Endodermal cell (in vitro differentiated cells): ENCODE measurements around the gene ZRANB2. TPM values are rescaled to one million over a fixed set of nuclear protein-coding genes. Genes with fewer than 3 reads are reported as not detected.

Experiments used
- DNase-seq: peaks from one replicate; pipeline ENCODE4 v3.0.0-alpha.2; 2017
- H3K27ac ChIP-seq: 2 replicates; pipeline ENCODE4 v1.5.1; 2013; ENCODE audit warnings: mild to moderate bottlenecking, low read depth, low read length, moderate library complexity
- H3K27me3 ChIP-seq: 2 replicates; pipeline ENCODE4 v1.6.1; 2013; ENCODE audit warnings: mild to moderate bottlenecking, low read length, moderate library complexity; ENCODE audit not compliant: insufficient read depth, control insufficient read depth, poor library complexity, severe bottlenecking
- H3K36me3 ChIP-seq: 2 replicates; pipeline ENCODE4 v1.7.0; 2013; ENCODE audit warnings: mild to moderate bottlenecking, low read length, moderate library complexity; ENCODE audit not compliant: control insufficient read depth, insufficient read depth
- H3K4me1 ChIP-seq: one replicate; pipeline ENCODE4 v1.7.0; 2013; ENCODE audit warnings: low read length; ENCODE audit not compliant: control insufficient read depth, insufficient read depth
- H3K4me3 ChIP-seq: 2 replicates; pipeline ENCODE4 v1.5.1; 2013; ENCODE audit warnings: mild to moderate bottlenecking, low read length, moderate library complexity
- H3K9ac ChIP-seq: 2 replicates; pipeline ENCODE4 v1.6.1; 2013; ENCODE audit warnings: mild to moderate bottlenecking, low read length, moderate library complexity; ENCODE audit not compliant: poor library complexity, severe bottlenecking; ENCODE audit errors: extremely low read depth
- H3K9me3 ChIP-seq: 2 replicates; pipeline ENCODE4 v1.6.1; 2013; ENCODE audit warnings: mild to moderate bottlenecking, low read length, moderate library complexity; ENCODE audit not compliant: control insufficient read depth
- H3K27ac Mint-ChIP-seq: 2 replicates; pipeline ENCODE4 v1.8.0; 2020; ENCODE audit warnings: mixed read lengths
- H3K27me3 Mint-ChIP-seq: 2 replicates; pipeline ENCODE4 v1.8.0; 2021; ENCODE audit warnings: mild to moderate bottlenecking, mixed read lengths; ENCODE audit not compliant: insufficient read depth
- H3K36me3 Mint-ChIP-seq: 2 replicates; pipeline ENCODE4 v1.8.0; 2020; ENCODE audit warnings: low read depth, mixed read lengths
- H3K4me1 Mint-ChIP-seq: 2 replicates; pipeline ENCODE4 v1.8.0; 2020; ENCODE audit warnings: mixed read lengths
- H3K4me3 Mint-ChIP-seq: 2 replicates; pipeline ENCODE4 v1.8.0; 2020; ENCODE audit warnings: mild to moderate bottlenecking, moderate library complexity, mixed read lengths
- H3K9me3 Mint-ChIP-seq: 2 replicates; pipeline ENCODE4 v1.8.0; 2020; ENCODE audit warnings: mild to moderate bottlenecking, mixed read lengths
- CTCF ChIP-seq: fragments of 200-600 bp; sonication (generic); conservative IDR thresholded peaks from 2 replicates; pipeline ENCODE4 v1.5.0; 2021; ENCODE audit warnings: antibody characterized with exemption, mild to moderate bottlenecking
- WGBS, 2 experiments: methylation state at CpG; one replicate each; pipeline versions ENCODE4 v1.1.5 to v1.1.7; 2013; ENCODE audit warnings: missing lambda C conversion rate in 2 of 2, mixed read lengths in 1 of 2; ENCODE audit not compliant: insufficient coverage in 1 of 2, insufficient read length in 1 of 2; 5-methylcytosine and 5-hydroxymethylcytosine counted together
- total RNA-seq, 2 donors: library from RNA; stranded (reverse); fragmentation: NEBNext Ultra II Directional in 1 of 2; extraction: Animal tissue kit (Norgen Biotek cat#: 25700) in 1 of 2; gene quantifications; 2 replicates in 1 of 2; 3 replicates in 1 of 2; pipeline ENCODE4 v1.2.1, GENCODE V29; 2021

ZRANB2 gene
- total RNA-seq, 2 donors from 2014 or later, result 82.4 to 94.0 TPM

GRCh38 chr1:71045463-71046028 is 35.3 kb downstream of the ZRANB2 start:
- Histone ChIP-seq H3K9me3 (no peaks in the 10 kb centered on the region), H3K4me3 (no peak overlapping the region), H3K27ac (no peak overlapping the region), H3K27me3 (peaks cover 34% of the 10 kb centered on the region), H3K36me3 (no peaks in the 10 kb centered on the region), H3K9ac (no peak overlapping the region), H3K4me1 (no peaks in the 10 kb centered on the region)
- Mint-ChIP-seq H3K27me3 (peaks cover 67% of the 10 kb centered on the region), H3K27ac (no peak overlapping the region), H3K4me1 (peaks cover 7% of the 10 kb centered on the region), H3K36me3 (no peaks in the 10 kb centered on the region), H3K9me3 (peaks cover 2% of the 10 kb centered on the region), H3K4me3 (no peak overlapping the region)
- 88 to 92% methylated on average over 4 to 16 of the region's 16 CpGs for WGBS, 2 experiments
- no peak for TF ChIP-seq CTCF
- DNase-seq, result no peak

- WGBS, 2 experiments, result 88 to 100% methylated on average over 1 of the region's 1 CpG
- Histone ChIP-seq H3K9ac (no peak overlapping the region), H3K4me3 (no peak overlapping the region), H3K36me3 (no peaks in the 10 kb centered on the region), H3K9me3 (no peaks in the 10 kb centered on the region), H3K4me1 (no peaks in the 10 kb centered on the region), H3K27me3 (peaks cover 34% of the 10 kb centered on the region), H3K27ac (no peak overlapping the region)
- no peak overlapping the region for H3K27ac Mint-ChIP-seq
- TF ChIP-seq CTCF, result no peak
- H3K36me3 Mint-ChIP-seq, result no peaks in the 10 kb centered on the region
- peaks cover 67% of the 10 kb centered on the region for H3K27me3 Mint-ChIP-seq
- DNase-seq, result no peak
- peaks cover 7% of the 10 kb centered on the region for H3K4me1 Mint-ChIP-seq
- no peak overlapping the region for H3K4me3 Mint-ChIP-seq
- peaks cover 2% of the 10 kb centered on the region for H3K9me3 Mint-ChIP-seq
These were observed 36.0 kb downstream of the ZRANB2 start for GRCh38 chr1:71044833-71045232.

- no peaks in the 10 kb centered on the region for H3K4me1 ChIP-seq
- Mint-ChIP-seq H3K36me3 (no peaks in the 10 kb centered on the region), H3K9me3 (peaks cover 2% of the 10 kb centered on the region), H3K4me3 (no peak overlapping the region), H3K4me1 (peaks cover 4% of the 10 kb centered on the region), H3K27me3 (peaks cover 58% of the 10 kb centered on the region), H3K27ac (no peak overlapping the region)
- no peak overlapping the region for H3K27ac ChIP-seq
- H3K27me3 ChIP-seq, result peaks cover 20% of the 10 kb centered on the region
- H3K9me3 ChIP-seq, result no peaks in the 10 kb centered on the region
- no peak overlapping the region for H3K9ac ChIP-seq
- no peak for DNase-seq
- TF ChIP-seq CTCF, result no peak
- no peaks in the 10 kb centered on the region for H3K36me3 ChIP-seq
- H3K4me3 ChIP-seq, result no peak overlapping the region
These were observed 37.8 kb downstream of the ZRANB2 start for GRCh38 chr1:71043065-71043464.
